Measurements from ENCODE around the gene GRIPAP1.

The GRIPAP1 gene

GRCh38 chrX:48998391-48998790, 3.7 kb downstream of the GRIPAP1 start:
- no peak for DNase-seq (ENCODE audit: low read depth, low spot score)
- ChIA-PET POLR2A (no interaction called here), CTCF (no interaction called here)
- H3K4me3 ChIP-seq (ENCODE audit: low read depth, low read length) = no peak overlapping the region
- no peak for TF ChIP-seq CTCF (IDR thresholded peaks at IDR 0.05; ENCODE audit: insufficient read depth, low read length, missing control alignments)

GRCh38 chrX:48997865-48998264, 4.2 kb downstream of the GRIPAP1 start:
- TF ChIP-seq CTCF (IDR thresholded peaks at IDR 0.05; ENCODE audit: insufficient read depth, low read length, missing control alignments) = no peak
- CTCF ChIA-PET = no interaction called here
- no peak overlapping the region for H3K4me3 ChIP-seq (ENCODE audit: low read depth, low read length)
- no peak for DNase-seq (ENCODE audit: low read depth, low spot score)
- POLR2A ChIA-PET = no interaction called here

GRCh38 chrX:48997455-48997854, 4.6 kb downstream of the GRIPAP1 start:
- DNase-seq (ENCODE audit: low read depth, low spot score) = no peak
- CTCF ChIA-PET = no interaction called here
- POLR2A ChIA-PET = no interaction called here
- no peak for TF ChIP-seq CTCF (IDR thresholded peaks at IDR 0.05; ENCODE audit: insufficient read depth, low read length, missing control alignments)
- H3K4me3 ChIP-seq (ENCODE audit: low read depth, low read length) = no peak overlapping the region

DNA sequence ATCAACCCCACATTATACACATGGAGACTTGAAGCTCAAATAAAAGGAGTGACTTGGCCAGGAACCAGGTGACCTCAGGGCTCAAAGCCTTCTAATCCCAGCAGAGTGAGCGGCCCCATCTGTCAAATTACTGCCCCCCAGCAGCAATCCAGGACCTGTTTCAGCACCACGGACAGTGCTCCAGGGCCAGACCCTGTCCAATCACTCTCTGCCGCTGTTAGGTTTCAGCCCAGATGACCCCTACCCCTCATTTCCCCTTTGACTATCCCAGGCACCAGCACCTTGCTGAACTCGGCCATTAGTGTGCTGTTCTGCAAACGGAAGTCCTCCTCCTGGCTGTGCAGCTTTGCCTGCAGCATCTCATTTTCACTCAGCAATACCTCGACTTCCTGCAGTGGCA, 5.1 kb downstream of the GRIPAP1 start:
- ChIA-PET CTCF (no interaction called here), POLR2A (no interaction called here)
- no peak for TF ChIP-seq CTCF (IDR thresholded peaks at IDR 0.05; ENCODE audit: insufficient read depth, low read length, missing control alignments)
- H3K4me3 ChIP-seq (ENCODE audit: low read depth, low read length) = no peak overlapping the region
- DNase-seq (ENCODE audit: low read depth, low spot score) = no peak

GRCh38 chrX:48992341-48992740, 9.7 kb downstream of the GRIPAP1 start:
- no peak for TF ChIP-seq CTCF (IDR thresholded peaks at IDR 0.05; ENCODE audit: insufficient read depth, low read length, missing control alignments)
- no peak overlapping the region for H3K4me3 ChIP-seq (ENCODE audit: low read depth, low read length)
- ChIA-PET POLR2A (no interaction called here), CTCF (no interaction called here)
- DNase-seq (ENCODE audit: low read depth, low spot score) = no peak

GRCh38 chrX:48989483-48989882, 12.6 kb downstream of the GRIPAP1 start:
- DNase-seq (ENCODE audit: low read depth, low spot score) = no peak
- TF ChIP-seq CTCF (IDR thresholded peaks at IDR 0.05; ENCODE audit: insufficient read depth, low read length, missing control alignments) = no peak
- POLR2A ChIA-PET = no interaction called here
- no peak overlapping the region for H3K4me3 ChIP-seq (ENCODE audit: low read depth, low read length)
- CTCF ChIA-PET = no interaction called here

All from AG04449 (cell line).